H9 (cell line): ENCODE measurements around the gene IQSEC1. TPM values are rescaled to one million over a fixed set of nuclear protein-coding genes. Genes with fewer than 3 reads are reported as not detected.
"Not testable (repeated sequence)": the region's sequence is repeated elsewhere in the genome, so short reads cannot be mapped to it uniquely, and the experiment has no call there.

Experiments
- DNase-seq: peaks from one replicate; pipeline ENCODE4 v3.0.0-alpha.2; 2017
- H2AFZ ChIP-seq: one replicate; pipeline ENCODE4 v1.6.1; 2013; ENCODE audit warnings: mild to moderate bottlenecking, low read length, control low read depth, moderate library complexity
- H2AK5ac ChIP-seq: 2 replicates; pipeline ENCODE4 v1.6.1; 2013; ENCODE audit warnings: low read length, control low read depth, mixed read lengths; ENCODE audit not compliant: insufficient read length
- H2BK120ac ChIP-seq: one replicate; pipeline ENCODE4 v1.6.1; 2013; ENCODE audit warnings: low read depth, mild to moderate bottlenecking, low read length, control low read depth, inconsistent platforms; ENCODE audit not compliant: poor library complexity, severe bottlenecking
- H2BK12ac ChIP-seq: 2 replicates; pipeline ENCODE4 v1.6.1; 2013; ENCODE audit warnings: low read length, control low read depth, mixed read lengths, low read depth; ENCODE audit not compliant: insufficient read length
- H2BK15ac ChIP-seq: 2 replicates; pipeline ENCODE4 v1.6.1; 2013; ENCODE audit warnings: low read depth, low read length, control low read depth
- H2BK20ac ChIP-seq: one replicate; pipeline ENCODE4 v1.6.1; 2013; ENCODE audit warnings: low read depth, mild to moderate bottlenecking, low read length, control low read depth, inconsistent platforms; ENCODE audit not compliant: poor library complexity, severe bottlenecking
- H2BK5ac ChIP-seq: 2 replicates; pipeline ENCODE4 v1.6.1; 2013; ENCODE audit warnings: low read length, control low read depth, mixed read lengths; ENCODE audit not compliant: insufficient read length
- H3K14ac ChIP-seq: 2 replicates; pipeline ENCODE4 v1.6.1; 2013; ENCODE audit warnings: low read length, control low read depth; ENCODE audit not compliant: insufficient read depth
- H3K18ac ChIP-seq: 2 replicates; pipeline ENCODE4 v1.6.1; 2013; ENCODE audit warnings: low read depth, mild to moderate bottlenecking, mixed read lengths, low read length, control low read depth; ENCODE audit not compliant: insufficient read length
- H3K23ac ChIP-seq: 2 replicates; pipeline ENCODE4 v1.6.1; 2013; ENCODE audit warnings: low read length, control low read depth, mixed read lengths, low read depth; ENCODE audit not compliant: insufficient read length
- H3K23me2 ChIP-seq: 2 replicates; pipeline ENCODE4 v1.6.1; 2013; ENCODE audit warnings: low read depth, mild to moderate bottlenecking, mixed read lengths, low read length, control low read depth; ENCODE audit not compliant: insufficient read length, poor library complexity, severe bottlenecking
- H3K27ac ChIP-seq: 2 replicates; pipeline ENCODE4 v1.5.1; 2013; ENCODE audit warnings: low read length, control low read depth, mixed read lengths, low read depth; ENCODE audit not compliant: insufficient read length
- H3K27me3 ChIP-seq: 2 replicates; pipeline ENCODE4 v1.6.1; 2013; ENCODE audit warnings: low read length, control low read depth, inconsistent platforms; ENCODE audit not compliant: insufficient read depth
- H3K4ac ChIP-seq: 2 replicates; pipeline ENCODE4 v1.6.1; 2013; ENCODE audit warnings: low read depth, mild to moderate bottlenecking, control low read depth, inconsistent platforms, low read length, moderate library complexity
- H3K4me1 ChIP-seq: 2 replicates; pipeline ENCODE4 v1.6.1; 2013; ENCODE audit warnings: low read length, control low read depth, inconsistent platforms; ENCODE audit not compliant: insufficient read depth
- H3K4me2 ChIP-seq: 2 replicates; pipeline ENCODE4 v1.6.1; 2013; ENCODE audit warnings: low read length, control low read depth, mixed read lengths; ENCODE audit not compliant: insufficient read length, insufficient read depth
- H3K56ac ChIP-seq: 2 replicates; pipeline ENCODE4 v1.6.1; 2013; ENCODE audit warnings: low read depth, mild to moderate bottlenecking, mixed read lengths, low read length, control low read depth; ENCODE audit not compliant: insufficient read length
- H3K79me1 ChIP-seq: 2 replicates; pipeline ENCODE4 v1.6.1; 2013; ENCODE audit warnings: low read depth, mild to moderate bottlenecking, moderate library complexity, low read length, control low read depth, inconsistent platforms; ENCODE audit not compliant: insufficient read depth, poor library complexity, severe bottlenecking
- H3K79me2 ChIP-seq: 2 replicates; pipeline ENCODE4 v1.6.1; 2013; ENCODE audit warnings: low read length, control low read depth, inconsistent platforms; ENCODE audit not compliant: insufficient read depth
- H3K9ac ChIP-seq: 2 replicates; pipeline ENCODE4 v1.6.1; 2013; ENCODE audit warnings: low read length, control low read depth, mixed read lengths; ENCODE audit not compliant: insufficient read length; ENCODE audit errors: extremely low read depth
- H3K9me3 ChIP-seq: one replicate; pipeline ENCODE4 v1.6.1; 2013; ENCODE audit warnings: low read depth, low read length, inconsistent platforms; ENCODE audit not compliant: control insufficient read depth
- H3T11ph ChIP-seq: one replicate; pipeline ENCODE4 v1.6.1; 2013; ENCODE audit warnings: mild to moderate bottlenecking, low read length, control low read depth, inconsistent platforms
- H4K20me1 ChIP-seq: one replicate; pipeline ENCODE4 v1.6.1; 2013; ENCODE audit not compliant: control insufficient read depth, insufficient read length, insufficient read depth
- H4K5ac ChIP-seq: 2 replicates; pipeline ENCODE4 v1.6.1; 2013; ENCODE audit warnings: low read depth, mild to moderate bottlenecking, mixed read lengths, low read length, control low read depth; ENCODE audit not compliant: insufficient read length
- H4K8ac ChIP-seq: replicated peaks from 2 replicates; pipeline ENCODE4 v1.6.1; 2013; ENCODE audit warnings: low read length, control low read depth, mixed read lengths, low read depth; ENCODE audit not compliant: insufficient read length
- H4K91ac ChIP-seq: 2 replicates; pipeline ENCODE4 v1.6.1; 2013; ENCODE audit warnings: low read depth, mild to moderate bottlenecking, moderate library complexity, mixed read lengths, low read length, control low read depth; ENCODE audit not compliant: insufficient read length
- H3K27ac Mint-ChIP-seq, 3 experiments: 2 replicates in 2 of 3; 3 replicates in 1 of 3; pipeline ENCODE4 v1.8.0; 2020 to 2021; ENCODE audit warnings: mixed read lengths in 3 of 3, mild to moderate bottlenecking in 1 of 3, moderate library complexity in 1 of 3
- H3K27me3 Mint-ChIP-seq: 2 replicates; pipeline ENCODE4 v1.8.0; 2021; ENCODE audit warnings: low read depth, mild to moderate bottlenecking, moderate library complexity, mixed read lengths
- H3K36me3 Mint-ChIP-seq, 3 experiments: 2 replicates in 2 of 3; 3 replicates in 1 of 3; pipeline ENCODE4 v1.8.0; 2020 to 2021; ENCODE audit warnings: low read depth in 3 of 3, mixed read lengths in 3 of 3; ENCODE audit not compliant: insufficient read depth in 1 of 3
- H3K4me1 Mint-ChIP-seq, 2 experiments: 2 replicates each; pipeline ENCODE4 v1.8.0; 2020; ENCODE audit warnings: mixed read lengths in 2 of 2
- H3K4me3 Mint-ChIP-seq, 2 experiments: 2 replicates in 1 of 2; 3 replicates in 1 of 2; pipeline ENCODE4 v1.8.0; 2020 to 2021; ENCODE audit warnings: mild to moderate bottlenecking in 2 of 2, mixed read lengths in 2 of 2, moderate library complexity in 1 of 2
- H3K9me3 Mint-ChIP-seq, 2 experiments: 2 replicates in 1 of 2; 3 replicates in 1 of 2; pipeline ENCODE4 v1.8.0; 2020; ENCODE audit warnings: mild to moderate bottlenecking in 2 of 2, mixed read lengths in 2 of 2, moderate library complexity in 1 of 2
- WGBS: extraction: QIAGEN DNeasy Blood & Tissue Kit; methylation state at CpG from one replicate; pipeline ENCODE4 v1.1.7; 2013; ENCODE audit warnings: missing lambda C conversion rate, low lambda C conversion rate, mixed read lengths; ENCODE audit not compliant: insufficient read length; ENCODE audit errors: extremely low coverage; 5-methylcytosine and 5-hydroxymethylcytosine counted together
- total RNA-seq: library from RNA; stranded (reverse); gene quantifications from 2 replicates; pipeline ENCODE4 v1.2.1, GENCODE V29; 2021
- TF ChIP-seq, protein P1 (sequence below): fragments of 200-600 bp; sonication (generic); conservative IDR thresholded peaks from 3 replicates; pipeline ENCODE4 v1.8.0; 2021; ENCODE audit warnings: antibody characterized with exemption, mild to moderate bottlenecking

Gene IQSEC1
- total RNA-seq, 1 experiment from 2014 or later: 19.1 TPM

DNA sequence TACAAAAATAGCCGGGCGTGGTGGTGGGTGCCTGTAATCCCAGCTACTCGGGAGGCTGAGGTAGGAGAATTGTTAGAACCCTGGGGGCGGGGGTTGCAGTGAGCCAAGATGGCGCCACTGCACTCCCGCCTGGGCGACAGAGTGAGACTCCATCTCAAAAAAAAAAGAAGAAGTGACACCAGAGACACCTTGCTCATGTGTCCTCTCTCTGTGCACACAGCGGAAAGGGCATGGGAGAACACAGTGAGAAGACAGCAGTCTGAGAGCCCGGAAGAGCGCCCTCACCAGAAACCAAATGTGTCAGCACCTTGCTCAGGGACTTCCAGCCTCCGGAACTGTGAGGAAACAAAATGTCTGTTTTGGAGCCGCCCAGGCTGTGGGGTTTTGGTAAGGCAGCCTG is 191.4 kb downstream of the IQSEC1 start:
- not testable (repeated sequence) for H3K56ac ChIP-seq, H3K18ac ChIP-seq

More for the DNA sequence above, 191.4 kb downstream of the IQSEC1 start:
- not testable (repeated sequence) for H3K79me1 ChIP-seq, H3K27ac Mint-ChIP-seq, DNase-seq, H4K5ac ChIP-seq, H2BK15ac ChIP-seq, H2BK12ac ChIP-seq, H3T11ph ChIP-seq, H2BK5ac ChIP-seq, H3K9me3 Mint-ChIP-seq, H3K23me2 ChIP-seq, H3K9ac ChIP-seq, H3K4me1 ChIP-seq, H2AFZ ChIP-seq, H3K14ac ChIP-seq, H3K23ac ChIP-seq, H4K20me1 ChIP-seq, H3K9me3 ChIP-seq, H3K27me3 ChIP-seq, H4K8ac ChIP-seq, H2AK5ac ChIP-seq, H3K36me3 Mint-ChIP-seq, H2BK20ac ChIP-seq, H2BK120ac ChIP-seq, H3K79me2 ChIP-seq, H3K27ac ChIP-seq, H3K4ac ChIP-seq, H3K4me2 ChIP-seq, H4K91ac ChIP-seq
- TF ChIP-seq, protein P1, sequence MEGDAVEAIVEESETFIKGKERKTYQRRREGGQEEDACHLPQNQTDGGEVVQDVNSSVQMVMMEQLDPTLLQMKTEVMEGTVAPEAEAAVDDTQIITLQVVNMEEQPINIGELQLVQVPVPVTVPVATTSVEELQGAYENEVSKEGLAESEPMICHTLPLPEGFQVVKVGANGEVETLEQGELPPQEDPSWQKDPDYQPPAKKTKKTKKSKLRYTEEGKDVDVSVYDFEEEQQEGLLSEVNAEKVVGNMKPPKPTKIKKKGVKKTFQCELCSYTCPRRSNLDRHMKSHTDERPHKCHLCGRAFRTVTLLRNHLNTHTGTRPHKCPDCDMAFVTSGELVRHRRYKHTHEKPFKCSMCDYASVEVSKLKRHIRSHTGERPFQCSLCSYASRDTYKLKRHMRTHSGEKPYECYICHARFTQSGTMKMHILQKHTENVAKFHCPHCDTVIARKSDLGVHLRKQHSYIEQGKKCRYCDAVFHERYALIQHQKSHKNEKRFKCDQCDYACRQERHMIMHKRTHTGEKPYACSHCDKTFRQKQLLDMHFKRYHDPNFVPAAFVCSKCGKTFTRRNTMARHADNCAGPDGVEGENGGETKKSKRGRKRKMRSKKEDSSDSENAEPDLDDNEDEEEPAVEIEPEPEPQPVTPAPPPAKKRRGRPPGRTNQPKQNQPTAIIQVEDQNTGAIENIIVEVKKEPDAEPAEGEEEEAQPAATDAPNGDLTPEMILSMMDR: peak; percentile 27; the same call in 1 of the 3 replicates
- Mint-ChIP-seq H3K27me3 (peaks cover 40% of the 10 kb centered on the region), H3K4me3 (peak overlapping the region in 1 of 2 experiments; percentile 29; a peak in 1 of 5 replicates), H3K4me1 (peaks cover 8 to 16% of the 10 kb centered on the region in 2 experiments)
- WGBS: no CpG with 5 or more reads among the region's 12 CpGs
